Esophagus squamous epithelium (tissue), 5 donors: Measurements from ENCODE around the gene FBXO42. TPM values are rescaled to one million over a fixed set of nuclear protein-coding genes. Genes with fewer than 3 reads are reported as not detected.
"Not testable (repeated sequence)": the region's sequence is repeated elsewhere in the genome, so short reads cannot be mapped to it uniquely, and the experiment has no call there.

Experiments used
- DNase-seq: peaks from one replicate; lab custom pipeline; 2025; lab: John Stamatoyannopoulos, UW
- H3K27ac ChIP-seq, 4 donors: fragments of 200-600 bp; sonication (generic); one replicate each; pipeline ENCODE4 v1.5.1; 2016 to 2019; ENCODE audit warnings: mild to moderate bottlenecking in 1 of 4
- H3K27me3 ChIP-seq, 4 donors: fragments of 200-600 bp; sonication (generic); 1 replicate in 3 of 4; 2 replicates in 1 of 4; pipeline versions ENCODE4 v1.5.1 to v1.6.0; 2017 to 2021; ENCODE audit warnings: antibody characterized with exemption in 1 of 4
- H3K36me3 ChIP-seq, 3 donors: fragments of 200-600 bp; sonication (generic); one replicate each; pipeline ENCODE4 v1.5.1; 2016 to 2019
- H3K4me1 ChIP-seq, 3 donors: fragments of 200-600 bp; sonication (generic); one replicate each; pipeline ENCODE4 v1.5.1; 2017 to 2019
- H3K4me3 ChIP-seq, 4 donors: fragments of 200-600 bp; sonication (generic); 1 replicate in 3 of 4; 2 replicates in 1 of 4; pipeline ENCODE4 v1.5.1; 2016 to 2019; ENCODE audit warnings: mild to moderate bottlenecking in 2 of 4, moderate library complexity in 1 of 4
- H3K9me3 ChIP-seq, 3 donors: fragments of 200-600 bp; sonication (generic); one replicate each; pipeline ENCODE4 v1.5.1; 2016 to 2019
- CTCF ChIP-seq, 6 experiments: fragments of 450-650 bp in 4 of 6; fragments of 200-600 bp in 2 of 6; sonication (generic) in 2 of 6; IDR thresholded peaks; one replicate each; pipeline ENCODE4 v1.5.1; 2016 to 2019; ENCODE audit warnings: antibody characterized with exemption in 6 of 6, mild to moderate bottlenecking in 4 of 6, moderate library complexity in 4 of 6
- POLR2A ChIP-seq, 4 donors: fragments of 450-650 bp; IDR thresholded peaks; one replicate each; pipeline ENCODE4 v1.6.1; 2017; ENCODE audit warnings: antibody characterized with exemption in 4 of 4, mild to moderate bottlenecking in 4 of 4, moderate library complexity in 3 of 4
- WGBS, 2 donors: methylation state at CpG; one replicate each; pipeline ENCODE4 v1.1.5; 2018; 5-methylcytosine and 5-hydroxymethylcytosine counted together
- intact Hi-C: fragments of 100-400 bp; cut with DNase I; formaldehyde crosslinking; loops from one replicate; pipeline ENCODE4 v1.15.0; 2022
- total RNA-seq, 4 donors: library from RNA; depleted of rRNA; stranded (reverse); fragments of >200 nt; gene quantifications; one replicate each; pipeline ENCODE4 v1.1.0, GENCODE V29; 2016
- donor health status: DM: yes; HTN: yes; CAD: no.

Gene FBXO42
- total RNA-seq, 4 donors from 2014 or later = 15.9 to 29.0 (median 20.2) TPM

DNA sequence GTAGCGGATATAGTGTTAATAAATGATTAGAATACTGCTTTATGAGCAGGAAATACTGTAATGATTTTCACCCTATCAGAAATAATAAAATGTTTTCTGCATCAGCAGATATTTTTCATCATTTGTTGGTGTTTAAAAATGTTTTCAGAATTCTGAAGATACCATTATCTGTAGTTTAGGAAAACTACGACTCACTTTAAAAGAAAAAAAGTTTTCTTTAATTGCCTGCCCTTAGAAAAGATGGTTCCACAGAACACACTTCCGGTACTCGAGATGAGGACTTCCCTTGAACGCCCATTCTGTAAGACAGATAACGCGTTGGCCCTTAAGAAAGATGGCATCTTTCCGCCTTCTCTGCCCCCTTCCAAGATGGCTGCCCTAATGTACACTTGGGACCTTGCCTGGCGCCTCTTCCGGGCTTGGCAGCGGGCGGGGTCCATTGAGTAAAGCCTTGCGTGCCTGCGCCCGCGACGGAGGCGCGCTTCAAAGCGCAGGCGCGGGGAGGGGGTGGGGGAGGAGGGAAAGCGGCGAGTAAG, 14.5 kb upstream of the FBXO42 start, which contains the start of gene SZRD1:
SZRD1 (plus strand) TSS at position 521 of the 536 bp plus-strand sequence. CDS start 16 bp downstream, outside the sequence.
- H3K9me3 ChIP-seq = no peaks in the 10 kb centered on the region
- peak within 1 kb of the TSS; percentile 64 to 97 (median 90) for H3K4me3 ChIP-seq
- H3K4me1 ChIP-seq = peaks cover 15 to 75% (median 51%) of the 10 kb centered on the region in 3 donors
- H3K36me3 ChIP-seq = no peaks in the 10 kb centered on the region
- intact Hi-C loops = loop anchor here (10.0 kb wide), 2 partner anchors 172 to 292 kb away; partner anchors contain the start of gene FAM131C
- peak within 1 kb of the TSS; percentile 96 to 100 (median 100) for H3K27ac ChIP-seq
- TF ChIP-seq POLR2A (IDR thresholded peaks at IDR 0.05) (peak in 1 of 4 donors; percentile 72), CTCF (IDR thresholded peaks at IDR 0.05) (peak in 1 of 6 experiments; percentile 33)
- H3K27me3 ChIP-seq = no peaks in the 10 kb centered on the region
- DNase-seq = peak; percentile 95
- WGBS, 2 donors = 4% methylated on average over 9 to 17 of the region's 24 CpGs

DNA sequence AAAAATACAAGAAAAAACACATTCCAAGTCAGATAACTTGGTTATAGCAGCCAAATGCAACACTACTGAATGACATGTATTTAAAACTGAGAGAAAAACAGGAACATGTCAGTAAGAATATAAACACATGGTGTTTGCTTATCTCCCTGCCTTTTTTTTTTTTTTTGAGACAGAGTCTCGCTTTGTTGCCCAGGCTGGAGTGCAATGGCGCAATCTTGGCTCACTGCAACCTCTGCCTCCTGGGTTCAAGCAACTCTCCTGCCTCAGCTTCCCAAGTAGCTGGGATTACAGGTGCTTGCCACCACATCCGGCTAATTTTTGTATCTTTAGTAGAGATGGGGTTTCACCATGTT, 12.8 kb upstream of the FBXO42 start:
- not testable (repeated sequence) for H3K4me3 ChIP-seq, H3K27me3 ChIP-seq, H3K36me3 ChIP-seq, H3K9me3 ChIP-seq, DNase-seq
- Histone ChIP-seq H3K4me1 (peaks cover 12 to 58% (median 41%) of the 10 kb centered on the region in 3 donors), H3K27ac (peak overlapping the region in 3 of 4 donors; percentile 43 to 65 (median 46))
- 68 to 75% methylated on average over 2 to 3 of the region's 3 CpGs for WGBS, 2 donors
- intact Hi-C loops = loop anchor here (10.0 kb wide), 2 partner anchors 170 to 290 kb away; partner anchors contain the start of gene FAM131C

DNA sequence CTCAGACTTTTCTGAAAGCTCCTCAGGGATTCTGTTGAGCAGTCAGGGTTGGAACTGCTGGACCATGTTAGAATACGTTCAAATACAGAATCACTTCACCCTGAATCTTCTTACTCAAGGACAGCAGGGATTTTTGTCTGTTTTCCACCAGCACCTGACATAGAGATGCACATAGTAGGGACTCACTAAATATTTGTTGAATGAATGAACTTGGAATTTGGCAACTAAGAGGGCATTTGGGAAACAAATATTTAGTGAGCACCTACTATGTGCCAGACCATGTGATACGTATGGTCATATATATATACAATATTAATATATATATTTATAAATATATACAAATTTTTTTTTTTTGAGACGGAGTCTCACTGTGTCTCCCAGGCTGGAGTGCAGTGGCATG, 4.6 kb upstream of the FBXO42 start:
- Histone ChIP-seq H3K36me3 (no peaks in the 10 kb centered on the region), H3K27me3 (no peaks in the 10 kb centered on the region), H3K9me3 (no peaks in the 10 kb centered on the region), H3K4me3 (no peak overlapping the region), H3K4me1 (peaks cover 4 to 10% (median 5%) of the 10 kb centered on the region in 3 donors), H3K27ac (no peak overlapping the region)
- intact Hi-C loops = loop anchor here (10.0 kb wide), 1 partner anchor 102 kb away; no protein-coding TSS in a partner anchor
- TF ChIP-seq POLR2A (IDR thresholded peaks at IDR 0.05) (no peak), CTCF (IDR thresholded peaks at IDR 0.05) (no peak)
- 77 to 90% methylated on average over 3 of the region's 3 CpGs for WGBS, 2 donors
- no peak for DNase-seq

DNA sequence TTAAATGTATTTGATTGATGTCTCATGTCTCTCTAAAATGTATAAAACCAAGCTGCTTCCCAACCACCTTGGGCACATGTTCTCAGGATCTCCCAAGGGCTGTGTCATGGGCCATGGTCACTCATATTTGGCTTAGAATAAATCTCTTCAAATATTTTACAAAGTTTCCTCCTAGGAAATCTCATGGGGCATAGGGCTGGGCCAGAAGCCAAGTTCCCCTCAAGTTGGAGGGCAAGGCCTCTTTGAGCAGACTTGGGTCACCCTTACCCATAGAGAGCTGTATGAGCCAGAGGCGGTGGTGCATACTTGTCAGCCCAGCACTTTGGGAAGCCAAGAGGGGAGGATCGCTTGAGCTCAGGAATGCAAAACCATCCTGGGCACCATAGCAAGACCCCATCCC, 2.3 kb upstream of the FBXO42 start:
- TF ChIP-seq POLR2A (IDR thresholded peaks at IDR 0.05) (no peak), CTCF (IDR thresholded peaks at IDR 0.05) (no peak)
- 85 to 94% methylated on average over 2 of the region's 2 CpGs for WGBS, 2 donors
- no peaks in the 10 kb centered on the region for H3K36me3 ChIP-seq
- H3K4me3 ChIP-seq = no peak overlapping the region
- intact Hi-C loops = loop anchor here (10.0 kb wide), 1 partner anchor 100 kb away; no protein-coding TSS in a partner anchor
- peaks cover 8 to 27% (median 19%) of the 10 kb centered on the region in 3 donors for H3K4me1 ChIP-seq
- H3K9me3 ChIP-seq = no peaks in the 10 kb centered on the region
- DNase-seq = no peak
- H3K27me3 ChIP-seq = no peaks in the 10 kb centered on the region
- H3K27ac ChIP-seq = no peak overlapping the region

- TF ChIP-seq POLR2A (IDR thresholded peaks at IDR 0.05) = no peak
- TF ChIP-seq CTCF (IDR thresholded peaks at IDR 0.05) = no peak
- WGBS, 2 donors = 43 to 50% methylated on average over 10 to 11 of the region's 11 CpGs
- H3K9me3 ChIP-seq = no peaks in the 10 kb centered on the region
- peak overlapping the region; percentile 94 to 99 (median 96) for H3K27ac ChIP-seq
- intact Hi-C loops = loop anchor here (10.0 kb wide), 1 partner anchor 98 kb away; no protein-coding TSS in a partner anchor
- peaks cover 8 to 44% (median 27%) of the 10 kb centered on the region in 3 donors for H3K4me1 ChIP-seq
- H3K27me3 ChIP-seq = no peaks in the 10 kb centered on the region
- DNase-seq = no peak
- H3K4me3 ChIP-seq = peak overlapping the region; percentile 76 to 96 (median 87)
- H3K36me3 ChIP-seq = no peaks in the 10 kb centered on the region
These were observed 709 bp upstream of the FBXO42 start for GRCh38 chr1:16352842-16353535.
